B cell (primary cell): ENCODE results near the gene SH2D4B. TPM values are rescaled to one million over a fixed set of nuclear protein-coding genes. Genes with fewer than 3 reads are reported as not detected.

ENCODE experiments used
- ATAC-seq: fragments of 200-7000 bp; cut with Tn5 transposase; one replicate; pipeline ENCODE4 v1.10.0; 2021; ENCODE audit warnings: low read depth, mild to moderate bottlenecking, moderate number of reproducible peaks, moderate library complexity
- CTCF ChIA-PET: fragments of 350-600 bp; sonication (Branson Sonifier 250); formaldehyde crosslinking; loops from one replicate; lab custom pipeline; 2021; ENCODE audit warnings: antibody characterized with exemption, inconsistent platforms; lab: Charles Lee
- POLR2A ChIA-PET: fragments of 350-600 bp; sonication (Branson Sonifier 250); formaldehyde crosslinking; loops from one replicate; lab custom pipeline; 2021; ENCODE audit warnings: antibody characterized with exemption; lab: Charles Lee
- DNase-seq: peaks from one replicate; pipeline ENCODE4 v3.0.0; 2013
- H2AFZ ChIP-seq: 2 replicates; pipeline ENCODE4 v1.6.1; 2012; ENCODE audit warnings: mild to moderate bottlenecking, low read depth, low read length; ENCODE audit not compliant: insufficient read depth, poor library complexity, severe bottlenecking
- H3K27ac ChIP-seq, 2 donors: 1 replicate in 1 of 2; 2 replicates in 1 of 2; pipeline ENCODE4 v1.5.1; 2012 to 2013; ENCODE audit warnings: low read length in 2 of 2, mild to moderate bottlenecking in 2 of 2, moderate library complexity in 1 of 2
- H3K27me3 ChIP-seq, 4 experiments: fragments of 200-600 bp in 1 of 4; sonication (generic) in 1 of 4; replicated peaks in 1 of 4; 1 replicate in 2 of 4; 2 replicates in 2 of 4; pipeline versions ENCODE4 v1.6.1 to v1.7.0; 2013 to 2016; ENCODE audit warnings: low read length in 3 of 4, mild to moderate bottlenecking in 2 of 4, mixed read lengths in 1 of 4, moderate library complexity in 1 of 4; ENCODE audit not compliant: insufficient read depth in 4 of 4, control insufficient read depth in 3 of 4; ENCODE audit errors: control extremely low read depth in 1 of 4
- H3K36me3 ChIP-seq, 2 experiments: replicated peaks in 1 of 2; 1 replicate in 1 of 2; 2 replicates in 1 of 2; pipeline versions ENCODE4 v1.6.1 to v1.7.1; 2013; ENCODE audit warnings: low read length in 1 of 2; ENCODE audit not compliant: insufficient read depth in 2 of 2, control insufficient read depth in 1 of 2; ENCODE audit errors: control extremely low read depth in 1 of 2, extremely low read depth in 1 of 2
- H3K4me1 ChIP-seq, 2 donors: fragments of 200-600 bp in 1 of 2; sonication (generic) in 1 of 2; 1 replicate in 1 of 2; 2 replicates in 1 of 2; pipeline versions ENCODE4 v1.5.1 to v1.6.1; 2013 to 2017; ENCODE audit warnings: low read length in 2 of 2; ENCODE audit not compliant: control insufficient read depth in 2 of 2, insufficient read depth in 2 of 2
- H3K4me2 ChIP-seq: replicated peaks from 2 replicates; pipeline ENCODE3; 2012; ENCODE audit warnings: mild to moderate bottlenecking, low read depth, low read length; ENCODE audit not compliant: poor library complexity, severe bottlenecking
- H3K4me3 ChIP-seq, 5 experiments: fragments of 200-600 bp in 1 of 5; sonication (generic) in 1 of 5; 1 replicate in 3 of 5; 2 replicates in 2 of 5; pipeline versions ENCODE4 v1.5.1 to v1.7.0; 2011 to 2016; ENCODE audit warnings: low read length in 4 of 5, mild to moderate bottlenecking in 4 of 5, low read depth in 2 of 5, control low read depth in 1 of 5, moderate library complexity in 1 of 5; ENCODE audit not compliant: insufficient read depth in 1 of 5; ENCODE audit errors: control extremely low read depth in 1 of 5, extremely low read depth in 1 of 5
- H3K79me2 ChIP-seq: fragments of 200-600 bp; sonication (generic); one replicate; pipeline ENCODE4 v1.6.0; 2016; ENCODE audit warnings: low read length; ENCODE audit not compliant: control insufficient read depth, insufficient read depth
- H3K9ac ChIP-seq: fragments of 200-600 bp; sonication (generic); 2 replicates; pipeline ENCODE4 v1.6.1; 2017; ENCODE audit warnings: mild to moderate bottlenecking, low read length, moderate library complexity
- H3K9me3 ChIP-seq, 3 donors: one replicate each; pipeline versions ENCODE4 v1.6.1 to v1.7.1; 2013; ENCODE audit warnings: low read length in 2 of 3; ENCODE audit not compliant: control insufficient read depth in 2 of 3, insufficient read depth in 1 of 3; ENCODE audit errors: control extremely low read depth in 1 of 3
- H4K20me1 ChIP-seq: 2 replicates; pipeline ENCODE4 v1.6.0; 2012; ENCODE audit warnings: mild to moderate bottlenecking, low read length; ENCODE audit not compliant: insufficient read depth, control insufficient read depth, poor library complexity, severe bottlenecking
- H3K27ac Mint-ChIP-seq: one replicate; pipeline ENCODE4 v1.8.0; 2021; ENCODE audit warnings: mixed read lengths
- H3K27me3 Mint-ChIP-seq: one replicate; pipeline ENCODE4 v1.8.0; 2021; ENCODE audit warnings: mixed read lengths
- H3K4me1 Mint-ChIP-seq: one replicate; pipeline ENCODE4 v1.8.0; 2021; ENCODE audit warnings: mixed read lengths
- H3K4me3 Mint-ChIP-seq: one replicate; pipeline ENCODE4 v1.8.0; 2021; ENCODE audit warnings: mixed read lengths
- H3K9me3 Mint-ChIP-seq: one replicate; pipeline ENCODE4 v1.8.0; 2022; ENCODE audit warnings: mixed read lengths; ENCODE audit not compliant: insufficient read depth
- CTCF ChIP-seq: fragments of 200-600 bp; IDR thresholded peaks from one replicate; pipeline ENCODE4 v1.8.0; 2022; ENCODE audit warnings: antibody characterized with exemption, mild to moderate bottlenecking
- EZH2 ChIP-seq: IDR thresholded peaks from 2 replicates; pipeline ENCODE4 v1.6.1; 2012; ENCODE audit warnings: borderline replicate concordance, low read depth, mild to moderate bottlenecking, moderate library complexity, low read length; ENCODE audit not compliant: insufficient read depth, poor library complexity, severe bottlenecking
- WGBS: methylation state at CpG from one replicate; pipeline ENCODE4 v1.1.5; 2013; ENCODE audit warnings: missing lambda C conversion rate; ENCODE audit not compliant: insufficient coverage; 5-methylcytosine and 5-hydroxymethylcytosine counted together
- intact Hi-C: fragments of 100-400 bp; cut with micrococcal nuclease; formaldehyde crosslinking; loops from one replicate; pipeline ENCODE4 v1.10.0; 2022
- polyA plus RNA-seq: library from polyadenylated mRNA; depleted of rRNA; stranded (reverse); fragments of >200 nt; gene quantifications from 2 replicates; pipeline ENCODE4 v1.2.3, GENCODE V29; 2012
- total RNA-seq, 2 donors: library from RNA; stranded (reverse); fragments of 120-200 nt in 1 of 2; gene quantifications; 1 replicate in 1 of 2; 2 replicates in 1 of 2; pipeline versions ENCODE4 v1.2.3 to v1.2.4, GENCODE V29; 2013 to 2022

Gene SH2D4B
- total and polyA plus RNA-seq, 2 donors (not counting 1 experiment from before 2014, with no cell fraction given): 0.09 to 0.22 TPM

- H3K79me2 ChIP-seq: no peaks in the 10 kb centered on the region
- Mint-ChIP-seq H3K4me3 (no peak overlapping the region), H3K27me3 (peaks cover 2% of the 10 kb centered on the region), H3K27ac (no peak overlapping the region), H3K9me3 (no peaks in the 10 kb centered on the region), H3K4me1 (no peaks in the 10 kb centered on the region)
- POLR2A ChIA-PET: no interaction called here
- no peaks in the 10 kb centered on the region for H3K27me3 ChIP-seq
- 78% methylated on average over 5 of the region's 7 CpGs for WGBS
- CTCF ChIA-PET: interaction anchor here (1.0 kb wide), 1 partner anchor 30 kb away, joined by 4 read pairs; no protein-coding TSS in a partner anchor
- intact Hi-C loops: no loop called here
- H4K20me1 ChIP-seq: no peaks in the 10 kb centered on the region
- no peak for ATAC-seq
- no peak overlapping the region for H3K9ac ChIP-seq
- no peak overlapping the region for H3K4me3 ChIP-seq
- no peaks in the 10 kb centered on the region for H3K36me3 ChIP-seq
- H3K4me1 ChIP-seq: no peaks in the 10 kb centered on the region
- TF ChIP-seq EZH2 (no peak), CTCF (no peak)
- H2AFZ ChIP-seq: no peak overlapping the region
- no peak overlapping the region for H3K4me2 ChIP-seq
- no peaks in the 10 kb centered on the region for H3K9me3 ChIP-seq
- H3K27ac ChIP-seq: no peak overlapping the region
- DNase-seq: no peak
Measured at GRCh38 chr10:80633910-80634309, 96.2 kb downstream of the SH2D4B start.

DNA sequence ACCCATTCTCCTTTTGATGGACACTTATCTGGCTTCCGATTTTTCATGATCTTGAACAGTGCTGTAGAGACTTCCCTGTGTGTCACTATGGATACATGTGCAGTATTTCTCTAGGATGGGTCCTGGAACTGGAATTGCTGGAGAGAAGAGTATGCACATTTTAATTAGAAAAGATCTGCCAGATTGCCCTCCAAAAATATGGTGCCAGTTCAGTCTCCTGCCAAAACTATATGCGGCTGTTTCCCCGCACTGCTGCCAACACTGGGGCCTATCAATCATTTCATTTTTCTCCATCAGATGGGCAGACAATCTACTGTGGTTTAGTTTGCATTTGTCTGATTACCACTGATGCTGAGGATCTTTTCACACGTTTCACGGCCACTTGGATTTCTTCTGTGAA is 105.0 kb downstream of the SH2D4B start:
- no peak overlapping the region for H3K4me2 ChIP-seq
- Mint-ChIP-seq H3K4me1 (no peaks in the 10 kb centered on the region), H3K4me3 (no peak overlapping the region), H3K27me3 (peaks cover 5% of the 10 kb centered on the region), H3K27ac (no peak overlapping the region), H3K9me3 (no peaks in the 10 kb centered on the region)
- no peak overlapping the region for H2AFZ ChIP-seq
- H4K20me1 ChIP-seq: no peaks in the 10 kb centered on the region
- 92% methylated on average over 2 of the region's 5 CpGs for WGBS
- CTCF ChIA-PET: no interaction called here
- DNase-seq: no peak
- H3K9me3 ChIP-seq: no peaks in the 10 kb centered on the region
- H3K4me3 ChIP-seq: no peak overlapping the region
- no peaks in the 10 kb centered on the region for H3K79me2 ChIP-seq
- no peaks in the 10 kb centered on the region for H3K36me3 ChIP-seq
- no peak overlapping the region for H3K27ac ChIP-seq
- ATAC-seq: no peak
- intact Hi-C loops: no loop called here
- TF ChIP-seq EZH2 (no peak), CTCF (no peak)
- no peak overlapping the region for H3K9ac ChIP-seq
- POLR2A ChIA-PET: no interaction called here
- no peaks in the 10 kb centered on the region for H3K4me1 ChIP-seq
- H3K27me3 ChIP-seq: no peaks in the 10 kb centered on the region
